Measurements from ENCODE around the gene ST6GALNAC5. TPM values are rescaled to one million over a fixed set of nuclear protein-coding genes. Genes with fewer than 3 reads are reported as not detected.

The ST6GALNAC5 gene
- total RNA-seq, 1 experiment from 2014 or later: 2.0 TPM

DNA sequence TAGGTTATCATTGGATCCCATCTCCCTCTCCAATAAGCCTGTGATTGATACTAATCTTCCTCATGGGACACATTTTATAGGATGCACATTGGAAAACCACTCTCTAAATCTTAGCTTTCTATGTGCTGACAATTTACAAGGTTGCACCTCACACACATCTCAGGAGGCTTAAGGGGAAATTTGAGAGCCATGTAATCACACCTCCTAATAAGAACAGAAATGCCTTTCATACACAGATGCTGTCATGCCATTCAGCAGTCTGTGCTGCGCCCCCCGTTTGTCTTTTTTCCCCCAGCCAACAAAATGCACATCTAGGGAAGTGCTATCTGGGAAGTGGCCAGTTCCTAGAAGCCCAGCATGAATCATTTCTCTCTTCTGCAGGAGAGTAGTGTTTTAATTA is 154.5 kb downstream of the ST6GALNAC5 start:
- no TSS peak for BruUV-seq (replicated peaks)
- H3K36me3 Mint-ChIP-seq (ENCODE audit: insufficient read depth, unreplicated experiment): no peaks in the 10 kb centered on the region
- peaks cover 19% of the 10 kb centered on the region for H3K4me1 Mint-ChIP-seq (ENCODE audit: low read depth, unreplicated experiment)
- intact Hi-C loops (cut with micrococcal nuclease; ENCODE audit: unreplicated experiment): no loop called here
- peaks cover under 1% of the 10 kb centered on the region for H3K27me3 Mint-ChIP-seq (ENCODE audit: unreplicated experiment)
- CTCF ChIA-PET: no interaction called here
- no peak for DNase-seq
- H3K27ac Mint-ChIP-seq (ENCODE audit: unreplicated experiment): no peak overlapping the region
- H3K9me3 Mint-ChIP-seq (ENCODE audit: low read depth, unreplicated experiment): no peaks in the 10 kb centered on the region
- TF ChIP-seq, protein P1, sequence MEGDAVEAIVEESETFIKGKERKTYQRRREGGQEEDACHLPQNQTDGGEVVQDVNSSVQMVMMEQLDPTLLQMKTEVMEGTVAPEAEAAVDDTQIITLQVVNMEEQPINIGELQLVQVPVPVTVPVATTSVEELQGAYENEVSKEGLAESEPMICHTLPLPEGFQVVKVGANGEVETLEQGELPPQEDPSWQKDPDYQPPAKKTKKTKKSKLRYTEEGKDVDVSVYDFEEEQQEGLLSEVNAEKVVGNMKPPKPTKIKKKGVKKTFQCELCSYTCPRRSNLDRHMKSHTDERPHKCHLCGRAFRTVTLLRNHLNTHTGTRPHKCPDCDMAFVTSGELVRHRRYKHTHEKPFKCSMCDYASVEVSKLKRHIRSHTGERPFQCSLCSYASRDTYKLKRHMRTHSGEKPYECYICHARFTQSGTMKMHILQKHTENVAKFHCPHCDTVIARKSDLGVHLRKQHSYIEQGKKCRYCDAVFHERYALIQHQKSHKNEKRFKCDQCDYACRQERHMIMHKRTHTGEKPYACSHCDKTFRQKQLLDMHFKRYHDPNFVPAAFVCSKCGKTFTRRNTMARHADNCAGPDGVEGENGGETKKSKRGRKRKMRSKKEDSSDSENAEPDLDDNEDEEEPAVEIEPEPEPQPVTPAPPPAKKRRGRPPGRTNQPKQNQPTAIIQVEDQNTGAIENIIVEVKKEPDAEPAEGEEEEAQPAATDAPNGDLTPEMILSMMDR (IDR thresholded peaks at IDR 0.05; ENCODE audit: unreplicated experiment): no peak
- no peak overlapping the region for H3K4me3 Mint-ChIP-seq (ENCODE audit: low read depth, unreplicated experiment)

DNA sequence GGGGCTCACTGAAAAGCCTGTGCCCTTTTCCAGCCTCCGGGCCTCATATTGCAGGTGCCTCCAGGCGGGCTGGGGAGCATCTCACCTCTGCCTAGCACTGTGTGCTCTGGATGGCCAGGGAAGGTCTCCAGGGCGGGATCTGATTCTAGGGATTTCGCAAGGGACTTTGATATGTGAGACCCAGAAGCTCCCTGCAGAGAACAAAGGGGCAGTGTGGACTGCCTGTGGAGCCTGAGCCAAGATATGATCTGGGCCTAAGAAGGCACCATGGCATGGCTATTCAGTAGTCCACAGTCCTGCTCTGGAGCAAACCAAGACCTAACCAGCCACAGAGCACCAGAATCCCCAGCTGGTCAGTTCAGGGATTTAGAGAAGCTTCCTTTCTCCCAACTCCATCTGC is 157.2 kb downstream of the ST6GALNAC5 start:
- Mint-ChIP-seq H3K4me1 (ENCODE audit: low read depth, unreplicated experiment) (peaks cover 7% of the 10 kb centered on the region), H3K36me3 (ENCODE audit: insufficient read depth, unreplicated experiment) (no peaks in the 10 kb centered on the region), H3K27ac (ENCODE audit: unreplicated experiment) (no peak overlapping the region), H3K4me3 (ENCODE audit: low read depth, unreplicated experiment) (no peak overlapping the region), H3K27me3 (ENCODE audit: unreplicated experiment) (peaks cover 14% of the 10 kb centered on the region), H3K9me3 (ENCODE audit: low read depth, unreplicated experiment) (no peaks in the 10 kb centered on the region)
- intact Hi-C loops (cut with micrococcal nuclease; ENCODE audit: unreplicated experiment): no loop called here
- no peak for DNase-seq
- BruUV-seq (replicated peaks): no TSS peak
- CTCF ChIA-PET: no interaction called here
- TF ChIP-seq, protein P1 (IDR thresholded peaks at IDR 0.05; ENCODE audit: unreplicated experiment): no peak

DNA sequence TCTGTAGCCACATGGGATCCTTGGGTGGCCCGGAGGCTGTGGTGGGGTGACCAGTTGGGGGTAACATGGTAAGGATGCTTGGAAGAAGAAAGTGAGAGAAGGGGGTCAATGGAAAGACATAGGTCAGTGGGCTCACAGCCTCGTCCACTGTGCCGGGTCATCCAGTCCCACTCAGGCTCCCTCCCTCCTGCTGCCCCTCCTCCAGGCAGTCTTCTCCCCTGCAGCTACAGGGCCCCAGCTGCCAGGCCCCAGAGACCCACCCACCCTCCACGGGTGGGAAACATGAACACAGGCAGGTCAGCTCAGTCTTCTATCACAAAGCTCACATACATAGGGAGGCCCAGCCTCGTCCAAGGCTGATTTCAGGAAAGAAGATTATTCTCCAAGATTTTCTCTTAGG is 158.3 kb downstream of the ST6GALNAC5 start:
- peaks cover 14% of the 10 kb centered on the region for H3K27me3 Mint-ChIP-seq (ENCODE audit: unreplicated experiment)
- CTCF ChIA-PET: no interaction called here
- H3K9me3 Mint-ChIP-seq (ENCODE audit: low read depth, unreplicated experiment): no peaks in the 10 kb centered on the region
- TF ChIP-seq, protein P1 (IDR thresholded peaks at IDR 0.05; ENCODE audit: unreplicated experiment): no peak
- H3K4me3 Mint-ChIP-seq (ENCODE audit: low read depth, unreplicated experiment): no peak overlapping the region
- no peaks in the 10 kb centered on the region for H3K36me3 Mint-ChIP-seq (ENCODE audit: insufficient read depth, unreplicated experiment)
- no peaks in the 10 kb centered on the region for H3K4me1 Mint-ChIP-seq (ENCODE audit: low read depth, unreplicated experiment)
- DNase-seq: no peak
- BruUV-seq (replicated peaks): no TSS peak
- intact Hi-C loops (cut with micrococcal nuclease; ENCODE audit: unreplicated experiment): no loop called here
- no peak overlapping the region for H3K27ac Mint-ChIP-seq (ENCODE audit: unreplicated experiment)

DNA sequence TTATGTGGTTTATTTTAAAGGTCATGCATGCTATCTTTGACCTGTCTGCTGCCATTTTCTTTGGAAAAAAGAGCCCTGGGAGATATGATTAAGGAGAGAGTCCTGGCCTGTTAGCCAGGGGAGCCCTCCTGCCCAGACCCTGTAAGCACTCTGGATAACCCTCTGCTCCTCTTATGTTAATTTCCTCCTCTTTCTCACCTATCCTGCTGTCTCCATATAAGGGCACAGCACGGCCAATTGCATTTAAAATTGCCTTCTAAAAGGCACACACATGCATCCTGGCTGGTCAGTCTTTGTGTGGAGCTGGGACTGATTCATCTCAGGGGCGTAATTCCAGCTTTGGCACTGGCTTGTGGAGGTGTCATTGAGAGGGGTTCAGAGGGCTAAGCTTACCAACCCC is 158.9 kb downstream of the ST6GALNAC5 start:
- Mint-ChIP-seq H3K4me3 (ENCODE audit: low read depth, unreplicated experiment) (no peak overlapping the region), H3K27ac (ENCODE audit: unreplicated experiment) (no peak overlapping the region), H3K36me3 (ENCODE audit: insufficient read depth, unreplicated experiment) (no peaks in the 10 kb centered on the region), H3K9me3 (ENCODE audit: low read depth, unreplicated experiment) (no peaks in the 10 kb centered on the region), H3K4me1 (ENCODE audit: low read depth, unreplicated experiment) (no peaks in the 10 kb centered on the region), H3K27me3 (ENCODE audit: unreplicated experiment) (peaks cover 14% of the 10 kb centered on the region)
- TF ChIP-seq, protein P1 (IDR thresholded peaks at IDR 0.05; ENCODE audit: unreplicated experiment): no peak
- intact Hi-C loops (cut with micrococcal nuclease; ENCODE audit: unreplicated experiment): no loop called here
- CTCF ChIA-PET: no interaction called here
- no TSS peak for BruUV-seq (replicated peaks)
- no peak for DNase-seq

DNA sequence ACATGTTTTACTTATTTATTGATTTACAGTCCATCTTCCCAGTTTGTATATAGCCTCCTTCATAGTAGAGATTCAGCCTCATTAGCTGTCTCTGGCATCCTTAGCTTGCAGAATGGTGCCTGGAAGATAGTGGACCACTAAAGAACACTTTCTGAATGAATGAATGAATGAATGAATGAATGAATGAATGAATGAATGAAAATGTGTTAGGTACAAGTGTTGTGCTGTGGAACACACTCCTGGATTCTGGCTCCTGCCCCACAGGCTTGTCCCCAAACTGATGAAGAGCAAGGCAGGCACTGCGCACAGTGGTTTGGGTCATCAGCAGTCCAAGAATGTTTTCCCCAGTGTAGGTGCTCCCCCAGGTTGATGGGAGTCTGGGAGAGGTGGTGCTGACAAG is 159.4 kb downstream of the ST6GALNAC5 start:
- TF ChIP-seq, protein P1 (IDR thresholded peaks at IDR 0.05; ENCODE audit: unreplicated experiment): no peak
- H3K4me3 Mint-ChIP-seq (ENCODE audit: low read depth, unreplicated experiment): no peak overlapping the region
- H3K4me1 Mint-ChIP-seq (ENCODE audit: low read depth, unreplicated experiment): peaks cover 4% of the 10 kb centered on the region
- H3K36me3 Mint-ChIP-seq (ENCODE audit: insufficient read depth, unreplicated experiment): no peaks in the 10 kb centered on the region
- BruUV-seq (replicated peaks): no TSS peak
- no peaks in the 10 kb centered on the region for H3K9me3 Mint-ChIP-seq (ENCODE audit: low read depth, unreplicated experiment)
- intact Hi-C loops (cut with micrococcal nuclease; ENCODE audit: unreplicated experiment): no loop called here
- no peak for DNase-seq
- peaks cover 14% of the 10 kb centered on the region for H3K27me3 Mint-ChIP-seq (ENCODE audit: unreplicated experiment)
- CTCF ChIA-PET: no interaction called here
- no peak overlapping the region for H3K27ac Mint-ChIP-seq (ENCODE audit: unreplicated experiment)
